Transverse colon (tissue), 4 donors: ENCODE results near the gene LARP4B.

Source experiments
- CTCF ChIP-seq, 5 experiments: fragments of 200-600 bp in 3 of 5; fragments of 450-650 bp in 2 of 5; sonication (generic) in 3 of 5; IDR thresholded peaks; 1 replicate in 2 of 5; 2 replicates in 3 of 5; pipeline ENCODE4 v1.5.1; 2016 to 2017; ENCODE audit warnings: antibody characterized with exemption in 5 of 5, inconsistent platforms in 3 of 5, mild to moderate bottlenecking in 2 of 5, moderate library complexity in 1 of 5
- POLR2AphosphoS5 ChIP-seq, 3 donors: sonication (generic); formaldehyde crosslinking; IDR thresholded peaks; one replicate each; pipeline ENCODE4 v1.6.1; 2016; ENCODE audit warnings: antibody characterized with exemption in 3 of 3

DNA sequence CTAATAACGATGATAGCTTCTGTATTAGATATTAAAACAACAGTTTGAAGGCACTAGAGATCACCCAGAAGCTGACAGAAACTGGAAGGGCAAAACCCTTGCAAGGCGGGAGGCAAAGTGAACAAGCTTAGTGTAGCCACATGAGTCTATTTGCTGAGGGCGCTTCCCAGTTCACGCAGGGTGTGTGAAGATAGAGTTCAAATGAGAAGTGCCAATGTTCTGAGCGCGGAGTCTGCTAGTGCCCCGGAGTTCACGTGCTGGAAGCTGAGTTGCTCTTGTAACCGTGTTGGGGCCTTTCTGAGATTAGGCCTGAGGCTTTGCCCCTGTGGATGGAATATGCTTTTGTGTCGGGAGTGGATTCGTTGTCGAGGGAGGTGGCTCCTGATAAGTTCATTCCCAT lies 40.1 kb upstream of the LARP4B start:
- TF ChIP-seq CTCF (IDR thresholded peaks at IDR 0.05) (no peak), POLR2AphosphoS5 (IDR thresholded peaks at IDR 0.05) (no peak)
